Spleen (tissue), 11 donors: Measurements from ENCODE around the gene SUN5. TPM values are rescaled to one million over a fixed set of nuclear protein-coding genes. Genes with fewer than 3 reads are reported as not detected.

ENCODE experiments used
- DNase-seq: peaks from one replicate; pipeline ENCODE4 v3.0.0-alpha.2; 2020
- H3K27ac ChIP-seq, 8 donors: fragments of 200-600 bp; sonication (generic) in 7 of 8; 1 replicate in 4 of 8; 2 replicates in 4 of 8; pipeline versions ENCODE4 v1.5.0 to v1.8.0; 2016 to 2021; ENCODE audit warnings: inconsistent platforms in 4 of 8, mild to moderate bottlenecking in 4 of 8, moderate library complexity in 1 of 8
- H3K27me3 ChIP-seq, 7 donors: fragments of 200-600 bp; sonication (generic) in 6 of 7; replicated peaks in 1 of 7; 1 replicate in 4 of 7; 2 replicates in 3 of 7; pipeline versions ENCODE4 v1.5.0 to v1.8.0; 2016 to 2021; ENCODE audit warnings: inconsistent platforms in 3 of 7, mild to moderate bottlenecking in 1 of 7
- H3K36me3 ChIP-seq, 6 donors: fragments of 200-600 bp; sonication (generic) in 5 of 6; 1 replicate in 4 of 6; 2 replicates in 2 of 6; pipeline versions ENCODE4 v1.5.0 to v1.8.0; 2016 to 2021; ENCODE audit warnings: inconsistent platforms in 2 of 6
- H3K4me1 ChIP-seq, 6 donors: fragments of 200-600 bp; sonication (generic) in 5 of 6; 1 replicate in 3 of 6; 2 replicates in 3 of 6; pipeline versions ENCODE4 v1.5.0 to v1.8.0; 2016 to 2021; ENCODE audit warnings: inconsistent platforms in 3 of 6
- H3K4me3 ChIP-seq, 8 donors: fragments of 200-600 bp; sonication (generic) in 7 of 8; 1 replicate in 4 of 8; 2 replicates in 4 of 8; pipeline versions ENCODE4 v1.5.0 to v1.8.0; 2016 to 2021; ENCODE audit warnings: inconsistent platforms in 4 of 8, mild to moderate bottlenecking in 4 of 8, moderate library complexity in 2 of 8
- H3K9me3 ChIP-seq, 8 donors: fragments of 200-600 bp; sonication (generic) in 7 of 8; 1 replicate in 4 of 8; 2 replicates in 4 of 8; pipeline versions ENCODE4 v1.5.0 to v1.8.0; 2016 to 2021; ENCODE audit warnings: inconsistent platforms in 4 of 8
- CTCF ChIP-seq, 11 experiments: fragments of 200-600 bp in 7 of 11; fragments of 450-650 bp in 4 of 11; sonication (generic) in 4 of 11; IDR thresholded peaks in 8 of 11; conservative IDR thresholded peaks in 3 of 11; 1 replicate in 7 of 11; 2 replicates in 4 of 11; pipeline versions ENCODE4 v1.4.0 to v1.8.0; 2016 to 2021; ENCODE audit warnings: antibody characterized with exemption in 11 of 11, inconsistent platforms in 4 of 11, mild to moderate bottlenecking in 1 of 11
- POLR2A ChIP-seq, 3 donors: fragments of 450-650 bp; IDR thresholded peaks; one replicate each; pipeline ENCODE4 v1.5.1; 2017; ENCODE audit warnings: antibody characterized with exemption in 3 of 3, mild to moderate bottlenecking in 1 of 3
- POLR2AphosphoS5 ChIP-seq, 3 donors: sonication (generic); formaldehyde crosslinking; IDR thresholded peaks; one replicate each; pipeline ENCODE4 v1.5.1; 2017; ENCODE audit warnings: antibody characterized with exemption in 3 of 3
- WGBS, 5 donors: extraction: QIAGEN DNeasy Blood & Tissue Kit in 3 of 5; methylation state at CpG; one replicate each; pipeline versions ENCODE4 v1.1.5 to v1.1.7; 2013 to 2018; 5-methylcytosine and 5-hydroxymethylcytosine counted together
- intact Hi-C: fragments of 100-400 bp; cut with DNase I; formaldehyde crosslinking; loops from one replicate; pipeline ENCODE4 v1.15.0; 2023; ENCODE audit warnings: low total_unique reads
- polyA plus RNA-seq, 3 donors: library from polyadenylated mRNA; stranded (reverse); fragments of 200-250 nt; gene quantifications; one replicate each; pipeline ENCODE4 v1.2.1, GENCODE V29; 2013
- total RNA-seq, 7 donors: library from RNA; depleted of rRNA in 3 of 7; stranded (reverse); fragments of >200 nt in 3 of 7; fragmentation: NEBNext Ultra II Directional in 4 of 7; extraction: Animal tissue kit (Norgen Biotek cat#: 25700) in 4 of 7; gene quantifications; one replicate each; pipeline versions ENCODE4 v1.1.0 to v1.2.1, GENCODE V29; 2016 to 2021
- donor health status: healthy with polysubstance abuse.
- donor health status: DM: no; HTN: no; CAD: no; lungs with moderate emphysema.
- donor health status: DM: no; HTN: no; CAD: no.
- donor health status: Bipolar disorder and iron deficiency.
- donor health status: healthy.
- donor health status: DM: no; HTN: no; CAD: no.
- donor health status: DM: yes; HTN: yes; CAD: no.

SUN5 gene
- total and polyA plus RNA-seq, 10 donors, result not detected

GRCh38 chr20:32943490-32944052 lies 60.7 kb downstream of the SUN5 start:
- H3K27me3 ChIP-seq, result no peaks in the 10 kb centered on the region
- no peak overlapping the region for H3K4me3 ChIP-seq
- TF ChIP-seq POLR2AphosphoS5 (IDR thresholded peaks at IDR 0.05) (no peak), POLR2A (IDR thresholded peaks at IDR 0.05) (no peak), CTCF (IDR thresholded peaks at IDR 0.05 in 8 of 11, conservative IDR thresholded peaks at IDR 0.05 in 3 of 11) (no peak)
- no peak overlapping the region for H3K27ac ChIP-seq
- H3K9me3 ChIP-seq, result peaks cover 0 to 21% (median 11%) of the 10 kb centered on the region in 8 donors
- H3K36me3 ChIP-seq, result no peaks in the 10 kb centered on the region
- DNase-seq, result no peak
- 80 to 95% (median 87%) methylated on average over 4 to 7 of the region's 7 CpGs for WGBS, 5 donors
- intact Hi-C loops, result no loop called here
- no peaks in the 10 kb centered on the region for H3K4me1 ChIP-seq

- no peaks in the 10 kb centered on the region for H3K4me1 ChIP-seq
- H3K27me3 ChIP-seq, result no peaks in the 10 kb centered on the region
- no peak for DNase-seq
- intact Hi-C loops, result no loop called here
- no peaks in the 10 kb centered on the region for H3K36me3 ChIP-seq
- no peak overlapping the region for H3K27ac ChIP-seq
- TF ChIP-seq POLR2AphosphoS5 (IDR thresholded peaks at IDR 0.05) (no peak), POLR2A (IDR thresholded peaks at IDR 0.05) (no peak), CTCF (IDR thresholded peaks at IDR 0.05 in 8 of 11, conservative IDR thresholded peaks at IDR 0.05 in 3 of 11) (no peak)
- peaks cover 0 to 25% (median 11%) of the 10 kb centered on the region in 8 donors for H3K9me3 ChIP-seq
- no peak overlapping the region for H3K4me3 ChIP-seq
- 72 to 88% (median 76%) methylated on average over 4 of the region's 4 CpGs for WGBS, 5 donors
Observed at GRCh38 chr20:32941155-32941885, 62.9 kb downstream of the SUN5 start.

- intact Hi-C loops, result no loop called here
- H3K9me3 ChIP-seq, result peaks cover 0 to 6% (median 0%) of the 10 kb centered on the region in 8 donors
- H3K36me3 ChIP-seq, result no peaks in the 10 kb centered on the region
- no peak overlapping the region for H3K4me3 ChIP-seq
- 64 to 79% (median 73%) methylated on average over 4 of the region's 4 CpGs for WGBS, 5 donors
- H3K27me3 ChIP-seq, result no peaks in the 10 kb centered on the region
- TF ChIP-seq POLR2AphosphoS5 (IDR thresholded peaks at IDR 0.05), result no peak
- no peak for TF ChIP-seq POLR2A (IDR thresholded peaks at IDR 0.05)
- no peak for TF ChIP-seq CTCF (IDR thresholded peaks at IDR 0.05 in 8 of 11, conservative IDR thresholded peaks at IDR 0.05 in 3 of 11)
- H3K4me1 ChIP-seq, result no peaks in the 10 kb centered on the region
- DNase-seq, result no peak
- no peak overlapping the region for H3K27ac ChIP-seq
Observed at GRCh38 chr20:32934580-32934979, 69.7 kb downstream of the SUN5 start.

Other genes starting within 250 kb of the SUN5 start
- gene DNMT3B, start 242.0 kb downstream of the SUN5 start, total RNA-seq, result 1 to 10 TPM in 5 of 7 donors, under 1 TPM in 2; 0.63 to 1.6 (median 1.1) TPM
- gene DNMT3B, start 242.0 kb downstream of the SUN5 start, polyA plus RNA-seq, result under 1 TPM; 0.20 to 0.45 (median 0.38) TPM
- gene MAPRE1, start 184.5 kb downstream of the SUN5 start, total RNA-seq, result 100 to 1,000 TPM in 3 of 7 donors, 10 to 100 TPM in 4; 84.4 to 121 (median 91.5) TPM
- gene MAPRE1, start 184.5 kb downstream of the SUN5 start, polyA plus RNA-seq, result 10 to 100 TPM; 25.1 to 51.8 (median 38.4) TPM
- gene EFCAB8, start 145.5 kb downstream of the SUN5 start, total RNA-seq, result 1 to 10 TPM in 5 of 7 donors, under 1 TPM in 2; 0.34 to 4.2 (median 1.7) TPM
- gene EFCAB8, start 145.5 kb downstream of the SUN5 start, polyA plus RNA-seq, result under 1 TPM; 0.06 to 0.12 (median 0.07) TPM
- gene BPIFB2, start 3.3 kb upstream of the SUN5 start, total RNA-seq, result not detected
- gene BPIFB2, start 3.3 kb upstream of the SUN5 start, polyA plus RNA-seq, result not detected
- not detected for gene BPIFB6, start 27.2 kb upstream of the SUN5 start, total RNA-seq
- gene BPIFB6, start 27.2 kb upstream of the SUN5 start, polyA plus RNA-seq, result not detected
- not detected for gene BPIFB3, start 49.5 kb upstream of the SUN5 start, total RNA-seq
- not detected for gene BPIFB3, start 49.5 kb upstream of the SUN5 start, polyA plus RNA-seq
- gene BPIFB4, start 75.2 kb upstream of the SUN5 start, total RNA-seq, result not detected
- not detected for gene BPIFB4, start 75.2 kb upstream of the SUN5 start, polyA plus RNA-seq
- not detected for gene BPIFA2, start 163.7 kb upstream of the SUN5 start, total RNA-seq
- gene BPIFA2, start 163.7 kb upstream of the SUN5 start, polyA plus RNA-seq, result not detected
- gene BPIFA3, start 212.9 kb upstream of the SUN5 start, total RNA-seq, result not detected
- not detected for gene BPIFA3, start 212.9 kb upstream of the SUN5 start, polyA plus RNA-seq
- not detected for gene BPIFA1, start 231.6 kb upstream of the SUN5 start, total RNA-seq
- gene BPIFA1, start 231.6 kb upstream of the SUN5 start, polyA plus RNA-seq, result not detected